ENCODE results near the gene KRT13. TPM values are rescaled to one million over a fixed set of nuclear protein-coding genes. Genes with fewer than 3 reads are reported as not detected.
A peak's percentile ranks its signal among the peaks of the same experiment; 100 is the strongest.

The KRT13 gene
- total RNA-seq, 1 experiment from 2014 or later = not detected

DNA sequence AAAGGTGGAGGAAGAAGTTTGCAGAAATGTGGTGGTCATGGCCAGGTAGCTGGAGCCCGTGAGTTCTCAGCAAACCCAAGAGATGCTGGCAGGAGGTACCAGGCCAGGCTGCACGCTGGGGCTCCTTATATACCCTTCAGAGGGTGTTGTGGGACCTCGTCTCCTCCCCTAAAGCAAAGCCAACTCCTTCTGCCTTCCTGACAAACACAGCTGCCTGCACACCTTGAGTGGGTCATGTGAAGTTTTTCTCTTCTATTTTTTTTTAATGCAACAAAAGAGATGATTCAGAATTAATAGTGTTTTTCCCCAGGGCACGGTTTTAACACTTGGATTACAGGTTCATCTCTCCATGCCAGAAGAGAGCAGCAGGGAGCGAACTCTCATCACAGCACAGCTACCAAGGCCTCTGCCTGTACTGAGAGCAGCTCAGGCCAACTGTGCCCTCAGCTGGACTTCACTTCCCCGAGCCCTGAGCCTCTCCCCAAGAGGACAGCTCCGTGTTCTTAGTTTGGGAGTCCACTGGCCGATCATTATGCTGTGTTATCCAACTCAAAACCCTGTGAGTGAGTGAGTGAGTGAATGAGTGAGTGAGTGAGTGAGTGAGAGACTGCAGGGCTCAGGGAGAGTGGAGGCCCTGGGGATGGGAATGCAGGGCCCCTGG is 13.5 kb upstream of the KRT13 start, which contains the start of gene KRT15:
KRT15 (minus strand) TSS at position 102 of the 661 bp plus-strand sequence; CDS start at position 39, 63 bp downstream.
- Mint-ChIP-seq H3K27ac (peak within 1 kb of the TSS; percentile 57; the same call in 1 of the 2 replicates), H3K4me1 (peaks cover 21% of the 10 kb centered on the region), H3K36me3 (peaks cover 10% of the 10 kb centered on the region), H3K27me3 (ENCODE audit: low read depth) (no peaks in the 10 kb centered on the region), H3K9me3 (no peaks in the 10 kb centered on the region), H3K4me3 (no peak within 1 kb of the TSS)
- ATAC-seq (no peak), DNase-seq (ENCODE audit: low spot score) (no peak)
- POLR2A ChIA-PET = interaction anchor here (0.6 kb wide), 1 partner anchor 12 kb away, joined by 3 read pairs; no protein-coding TSS in a partner anchor
- TF ChIP-seq ZNF671 (CRISPR knock-in tag; IDR thresholded peaks at IDR 0.05) (no peak), ZNF263 (CRISPR knock-in tag; IDR thresholded peaks at IDR 0.05; ENCODE audit: low read depth) (no peak), ZNF232 (CRISPR knock-in tag; IDR thresholded peaks at IDR 0.05) (no peak), NFYB (CRISPR knock-in tag; conservative IDR thresholded peaks at IDR 0.05; ENCODE audit: low read depth) (no peak), ZNF121 (CRISPR knock-in tag; IDR thresholded peaks at IDR 0.05) (no peak), IRF2 (CRISPR knock-in tag; IDR thresholded peaks at IDR 0.05; ENCODE audit: borderline replicate concordance, low read depth) (no peak), JAZF1 (CRISPR knock-in tag; IDR thresholded peaks at IDR 0.05) (no peak), ELF4 (CRISPR knock-in tag; IDR thresholded peaks at IDR 0.05; ENCODE audit: low read depth) (no peak)
- TF ChIP-seq, protein P1, sequence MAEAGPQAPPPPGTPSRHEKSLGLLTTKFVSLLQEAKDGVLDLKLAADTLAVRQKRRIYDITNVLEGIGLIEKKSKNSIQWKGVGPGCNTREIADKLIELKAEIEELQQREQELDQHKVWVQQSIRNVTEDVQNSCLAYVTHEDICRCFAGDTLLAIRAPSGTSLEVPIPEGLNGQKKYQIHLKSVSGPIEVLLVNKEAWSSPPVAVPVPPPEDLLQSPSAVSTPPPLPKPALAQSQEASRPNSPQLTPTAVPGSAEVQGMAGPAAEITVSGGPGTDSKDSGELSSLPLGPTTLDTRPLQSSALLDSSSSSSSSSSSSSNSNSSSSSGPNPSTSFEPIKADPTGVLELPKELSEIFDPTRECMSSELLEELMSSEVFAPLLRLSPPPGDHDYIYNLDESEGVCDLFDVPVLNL (CRISPR knock-in tag; IDR thresholded peaks at IDR 0.05; ENCODE audit: borderline replicate concordance, low read depth) = no peak
- TF ChIP-seq, protein P2, sequence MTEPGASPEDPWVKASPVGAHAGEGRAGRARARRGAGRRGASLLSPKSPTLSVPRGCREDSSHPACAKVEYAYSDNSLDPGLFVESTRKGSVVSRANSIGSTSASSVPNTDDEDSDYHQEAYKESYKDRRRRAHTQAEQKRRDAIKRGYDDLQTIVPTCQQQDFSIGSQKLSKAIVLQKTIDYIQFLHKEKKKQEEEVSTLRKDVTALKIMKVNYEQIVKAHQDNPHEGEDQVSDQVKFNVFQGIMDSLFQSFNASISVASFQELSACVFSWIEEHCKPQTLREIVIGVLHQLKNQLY (CRISPR knock-in tag; IDR thresholded peaks at IDR 0.05) = no peak
- TF ChIP-seq, protein P3, sequence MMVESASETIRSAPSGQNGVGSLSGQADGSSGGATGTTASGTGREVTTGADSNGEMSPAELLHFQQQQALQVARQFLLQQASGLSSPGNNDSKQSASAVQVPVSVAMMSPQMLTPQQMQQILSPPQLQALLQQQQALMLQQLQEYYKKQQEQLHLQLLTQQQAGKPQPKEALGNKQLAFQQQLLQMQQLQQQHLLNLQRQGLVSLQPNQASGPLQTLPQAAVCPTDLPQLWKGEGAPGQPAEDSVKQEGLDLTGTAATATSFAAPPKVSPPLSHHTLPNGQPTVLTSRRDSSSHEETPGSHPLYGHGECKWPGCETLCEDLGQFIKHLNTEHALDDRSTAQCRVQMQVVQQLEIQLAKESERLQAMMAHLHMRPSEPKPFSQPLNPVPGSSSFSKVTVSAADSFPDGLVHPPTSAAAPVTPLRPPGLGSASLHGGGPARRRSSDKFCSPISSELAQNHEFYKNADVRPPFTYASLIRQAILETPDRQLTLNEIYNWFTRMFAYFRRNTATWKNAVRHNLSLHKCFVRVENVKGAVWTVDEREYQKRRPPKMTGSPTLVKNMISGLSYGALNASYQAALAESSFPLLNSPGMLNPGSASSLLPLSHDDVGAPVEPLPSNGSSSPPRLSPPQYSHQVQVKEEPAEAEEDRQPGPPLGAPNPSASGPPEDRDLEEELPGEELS (CRISPR knock-in tag; IDR thresholded peaks at IDR 0.05) = no peak
- TF ChIP-seq, protein P4, sequence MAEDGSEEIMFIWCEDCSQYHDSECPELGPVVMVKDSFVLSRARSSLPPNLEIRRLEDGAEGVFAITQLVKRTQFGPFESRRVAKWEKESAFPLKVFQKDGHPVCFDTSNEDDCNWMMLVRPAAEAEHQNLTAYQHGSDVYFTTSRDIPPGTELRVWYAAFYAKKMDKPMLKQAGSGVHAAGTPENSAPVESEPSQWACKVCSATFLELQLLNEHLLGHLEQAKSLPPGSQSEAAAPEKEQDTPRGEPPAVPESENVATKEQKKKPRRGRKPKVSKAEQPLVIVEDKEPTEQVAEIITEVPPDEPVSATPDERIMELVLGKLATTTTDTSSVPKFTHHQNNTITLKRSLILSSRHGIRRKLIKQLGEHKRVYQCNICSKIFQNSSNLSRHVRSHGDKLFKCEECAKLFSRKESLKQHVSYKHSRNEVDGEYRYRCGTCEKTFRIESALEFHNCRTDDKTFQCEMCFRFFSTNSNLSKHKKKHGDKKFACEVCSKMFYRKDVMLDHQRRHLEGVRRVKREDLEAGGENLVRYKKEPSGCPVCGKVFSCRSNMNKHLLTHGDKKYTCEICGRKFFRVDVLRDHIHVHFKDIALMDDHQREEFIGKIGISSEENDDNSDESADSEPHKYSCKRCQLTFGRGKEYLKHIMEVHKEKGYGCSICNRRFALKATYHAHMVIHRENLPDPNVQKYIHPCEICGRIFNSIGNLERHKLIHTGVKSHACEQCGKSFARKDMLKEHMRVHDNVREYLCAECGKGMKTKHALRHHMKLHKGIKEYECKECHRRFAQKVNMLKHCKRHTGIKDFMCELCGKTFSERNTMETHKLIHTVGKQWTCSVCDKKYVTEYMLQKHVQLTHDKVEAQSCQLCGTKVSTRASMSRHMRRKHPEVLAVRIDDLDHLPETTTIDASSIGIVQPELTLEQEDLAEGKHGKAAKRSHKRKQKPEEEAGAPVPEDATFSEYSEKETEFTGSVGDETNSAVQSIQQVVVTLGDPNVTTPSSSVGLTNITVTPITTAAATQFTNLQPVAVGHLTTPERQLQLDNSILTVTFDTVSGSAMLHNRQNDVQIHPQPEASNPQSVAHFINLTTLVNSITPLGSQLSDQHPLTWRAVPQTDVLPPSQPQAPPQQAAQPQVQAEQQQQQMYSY (CRISPR knock-in tag; IDR thresholded peaks at IDR 0.05) = no peak
- TF ChIP-seq, protein P5, sequence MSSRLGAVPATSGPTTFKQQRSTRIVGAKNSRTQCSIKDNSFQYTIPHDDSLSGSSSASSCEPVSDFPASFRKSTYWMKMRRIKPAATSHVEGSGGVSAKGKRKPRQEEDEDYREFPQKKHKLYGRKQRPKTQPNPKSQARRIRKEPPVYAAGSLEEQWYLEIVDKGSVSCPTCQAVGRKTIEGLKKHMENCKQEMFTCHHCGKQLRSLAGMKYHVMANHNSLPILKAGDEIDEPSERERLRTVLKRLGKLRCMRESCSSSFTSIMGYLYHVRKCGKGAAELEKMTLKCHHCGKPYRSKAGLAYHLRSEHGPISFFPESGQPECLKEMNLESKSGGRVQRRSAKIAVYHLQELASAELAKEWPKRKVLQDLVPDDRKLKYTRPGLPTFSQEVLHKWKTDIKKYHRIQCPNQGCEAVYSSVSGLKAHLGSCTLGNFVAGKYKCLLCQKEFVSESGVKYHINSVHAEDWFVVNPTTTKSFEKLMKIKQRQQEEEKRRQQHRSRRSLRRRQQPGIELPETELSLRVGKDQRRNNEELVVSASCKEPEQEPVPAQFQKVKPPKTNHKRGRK (CRISPR knock-in tag; IDR thresholded peaks at IDR 0.05; ENCODE audit: borderline replicate concordance) = no peak
- TF ChIP-seq, protein P6, sequence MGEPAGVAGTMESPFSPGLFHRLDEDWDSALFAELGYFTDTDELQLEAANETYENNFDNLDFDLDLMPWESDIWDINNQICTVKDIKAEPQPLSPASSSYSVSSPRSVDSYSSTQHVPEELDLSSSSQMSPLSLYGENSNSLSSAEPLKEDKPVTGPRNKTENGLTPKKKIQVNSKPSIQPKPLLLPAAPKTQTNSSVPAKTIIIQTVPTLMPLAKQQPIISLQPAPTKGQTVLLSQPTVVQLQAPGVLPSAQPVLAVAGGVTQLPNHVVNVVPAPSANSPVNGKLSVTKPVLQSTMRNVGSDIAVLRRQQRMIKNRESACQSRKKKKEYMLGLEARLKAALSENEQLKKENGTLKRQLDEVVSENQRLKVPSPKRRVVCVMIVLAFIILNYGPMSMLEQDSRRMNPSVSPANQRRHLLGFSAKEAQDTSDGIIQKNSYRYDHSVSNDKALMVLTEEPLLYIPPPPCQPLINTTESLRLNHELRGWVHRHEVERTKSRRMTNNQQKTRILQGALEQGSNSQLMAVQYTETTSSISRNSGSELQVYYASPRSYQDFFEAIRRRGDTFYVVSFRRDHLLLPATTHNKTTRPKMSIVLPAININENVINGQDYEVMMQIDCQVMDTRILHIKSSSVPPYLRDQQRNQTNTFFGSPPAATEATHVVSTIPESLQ (CRISPR knock-in tag; IDR thresholded peaks at IDR 0.05) = no peak
- CTCF ChIA-PET = interaction anchor here (0.6 to 15.4 kb wide), 5 partner anchors 17 to 144 kb away, joined by 3 to 116 read pairs (median 4); no protein-coding TSS in a partner anchor
